ENCODE data around the gene AHI1. TPM values are rescaled to one million over a fixed set of nuclear protein-coding genes. Genes with fewer than 3 reads are reported as not detected.

AHI1 gene
- polyA plus RNA-seq, 1 of the 3 experiments (the other 2 are of a cell fraction), result 7.3 TPM

- H3K36me3 ChIP-seq (replicated peaks in 1 of 2; ENCODE audit: control insufficient read depth in 1 of 2, insufficient read depth in 2 of 2, low read length in 1 of 2), result no peaks in the 10 kb centered on the region
- no peak overlapping the region for H3K9ac ChIP-seq
- TF ChIP-seq FOXM1 (IDR thresholded peaks at IDR 0.05; ENCODE audit: low read depth), result no peak
- TF ChIP-seq NFIC (IDR thresholded peaks at IDR 0.05; ENCODE audit: borderline replicate concordance), result no peak
- TF ChIP-seq GATA2 (CRISPR knock-in tag; IDR thresholded peaks at IDR 0.05), result no peak
- no peak for TF ChIP-seq ELF1 (IDR thresholded peaks at IDR 0.05)
- no peak for TF ChIP-seq EZH2phosphoT487 (IDR thresholded peaks at IDR 0.05; ENCODE audit: borderline replicate concordance, low read depth)
- TF ChIP-seq REST (IDR thresholded peaks at IDR 0.05; ENCODE audit: low read depth, low read length), result no peak
- H3K4me1 ChIP-seq (ENCODE audit: control insufficient read depth in 1 of 2, insufficient read depth in 2 of 2, low read depth in 1 of 2, low read length in 1 of 2), result peaks cover 0 to 3% of the 10 kb centered on the region in 2 experiments; a peak in 1 of 4 replicates
- H3K27ac ChIP-seq (ENCODE audit: low read depth in 2 of 2, low read length in 1 of 2), result no peak overlapping the region
- H3K79me2 ChIP-seq (ENCODE audit: insufficient read depth), result no peaks in the 10 kb centered on the region
- H3K4me3 ChIP-seq (ENCODE audit: low read depth in 2 of 2, low read length in 1 of 2), result no peak overlapping the region
- peaks cover 12% of the 10 kb centered on the region for H3F3A ChIP-seq (replicated peaks; ENCODE audit: insufficient read depth)
- ChIA-PET CTCF (interaction anchor here (2.1 kb wide), 1 partner anchor 20 kb away, joined by 6 read pairs; no protein-coding TSS in a partner anchor), POLR2A (no interaction called here)
- H4K20me1 ChIP-seq (ENCODE audit: insufficient read depth), result no peaks in the 10 kb centered on the region
- WGBS (ENCODE audit: low lambda C conversion rate), result 14% methylated on average over 1 of the region's 1 CpG
- H2AFZ ChIP-seq (ENCODE audit: low read depth), result no peak overlapping the region
- no peaks in the 10 kb centered on the region for H3K27me3 ChIP-seq (ENCODE audit: insufficient read depth)
- H3K9me3 ChIP-seq, result no peaks in the 10 kb centered on the region
- no peaks in the 10 kb centered on the region for H3K9me2 ChIP-seq
- DNase-seq, result no peak
- H3K4me2 ChIP-seq, result no peak overlapping the region
Observed at GRCh38 chr6:135234492-135234780, 263.1 kb downstream of the AHI1 start.

- DNase-seq, result no peak
- H3K4me1 ChIP-seq (ENCODE audit: control insufficient read depth in 1 of 2, insufficient read depth in 2 of 2, low read depth in 1 of 2, low read length in 1 of 2), result peaks cover 0 to 3% of the 10 kb centered on the region in 2 experiments; a peak in 1 of 4 replicates
- H3K4me3 ChIP-seq (ENCODE audit: low read depth in 2 of 2, low read length in 1 of 2), result no peak overlapping the region
- no peaks in the 10 kb centered on the region for H3K9me2 ChIP-seq
- no peaks in the 10 kb centered on the region for H3K27me3 ChIP-seq (ENCODE audit: insufficient read depth)
- TF ChIP-seq POLR2AphosphoS5 (IDR thresholded peaks at IDR 0.05; ENCODE audit: low read depth, low read length) (no peak), ELF1 (IDR thresholded peaks at IDR 0.05) (no peak), USF1 (IDR thresholded peaks at IDR 0.05; ENCODE audit: borderline replicate concordance, low read depth) (no peak)
- H2AFZ ChIP-seq (ENCODE audit: low read depth), result no peak overlapping the region
- H3K9ac ChIP-seq, result no peak overlapping the region
- POLR2A ChIA-PET, result no interaction called here
- H3F3A ChIP-seq (replicated peaks; ENCODE audit: insufficient read depth), result peaks cover 12% of the 10 kb centered on the region
- WGBS (ENCODE audit: low lambda C conversion rate), result 80% methylated on average over 5 of the region's 5 CpGs
- H3K36me3 ChIP-seq (replicated peaks in 1 of 2; ENCODE audit: control insufficient read depth in 1 of 2, insufficient read depth in 2 of 2, low read length in 1 of 2), result no peaks in the 10 kb centered on the region
- CTCF ChIA-PET, result interaction anchor here (2.1 kb wide), 1 partner anchor 20 kb away, joined by 6 read pairs; no protein-coding TSS in a partner anchor
- H3K79me2 ChIP-seq (ENCODE audit: insufficient read depth), result no peaks in the 10 kb centered on the region
- H3K27ac ChIP-seq (ENCODE audit: low read depth in 2 of 2, low read length in 1 of 2), result no peak overlapping the region
- no peaks in the 10 kb centered on the region for H4K20me1 ChIP-seq (ENCODE audit: insufficient read depth)
- no peaks in the 10 kb centered on the region for H3K9me3 ChIP-seq
- H3K4me2 ChIP-seq, result no peak overlapping the region
Observed at GRCh38 chr6:135233686-135234491, 263.7 kb downstream of the AHI1 start.

Small RNAs within 50 kb of the gene (small RNA-seq; reads per million reads assigned to genes)
- gene MIR548A2, result 0 reads per million in 7 experiments
- 0 reads per million in 7 experiments for gene RF00019
